B cell (primary cell): ENCODE measurements around the gene TNFRSF9.

Experiments used
- CTCF ChIP-seq: fragments of 200-600 bp; IDR thresholded peaks from one replicate; pipeline ENCODE4 v1.8.0; 2022; ENCODE audit warnings: antibody characterized with exemption, mild to moderate bottlenecking
- EZH2 ChIP-seq: IDR thresholded peaks from 2 replicates; pipeline ENCODE4 v1.6.1; 2012; ENCODE audit warnings: borderline replicate concordance, low read depth, mild to moderate bottlenecking, moderate library complexity, low read length; ENCODE audit not compliant: insufficient read depth, poor library complexity, severe bottlenecking

DNA sequence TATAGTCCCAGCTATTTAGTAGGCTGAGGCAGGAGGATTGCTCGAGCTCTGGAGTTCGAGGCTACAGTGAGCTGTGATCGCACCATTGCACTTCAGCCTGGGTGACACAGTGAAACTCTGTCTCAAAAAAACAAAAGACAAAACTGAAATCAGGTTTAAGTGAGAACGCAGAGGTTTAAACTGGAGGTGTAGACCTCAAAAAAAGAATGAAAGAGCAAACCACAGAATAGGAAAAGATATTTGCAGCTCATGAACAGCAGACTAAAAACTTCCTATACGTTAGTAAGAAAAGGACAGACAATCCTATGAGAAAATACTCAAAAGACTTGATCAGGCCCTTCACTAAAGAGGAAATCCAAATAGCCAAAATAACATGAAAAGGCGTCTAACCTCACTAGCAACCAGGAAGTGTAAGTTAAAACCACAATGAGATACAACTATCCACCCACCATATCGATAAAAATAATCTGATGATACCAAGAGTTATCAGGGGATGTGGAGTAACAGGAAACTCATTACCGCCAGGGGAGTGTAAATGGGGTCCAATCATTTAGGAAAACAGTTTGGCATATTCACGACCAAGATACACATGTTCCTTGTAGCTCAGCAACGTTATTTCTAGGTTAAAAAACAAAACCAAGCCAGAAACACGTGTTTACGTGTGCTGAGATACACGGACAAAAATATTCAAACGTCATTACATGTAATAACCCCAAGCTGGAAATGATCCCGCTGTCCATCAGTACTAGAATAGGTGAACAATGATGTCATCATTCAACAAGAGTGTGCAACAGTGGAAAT, 9.8 kb downstream of the TNFRSF9 start:
- TF ChIP-seq CTCF, result no peak
- no peak for TF ChIP-seq EZH2
